ENCODE measurements around the gene ADISSP. TPM values are rescaled to one million over a fixed set of nuclear protein-coding genes. Genes with fewer than 3 reads are reported as not detected.

Gene ADISSP
- total and polyA plus RNA-seq, 9 of the 15 experiments (the other 6 are each of a cell fraction or from before 2014, with no cell fraction given) = 1.4 to 70.6 (median 23.4) TPM

GRCh38 chr20:3775457-3776108, 8.0 kb upstream of the ADISSP start (continued):
- no peak for TF ChIP-seq ILK (tag; IDR thresholded peaks at IDR 0.05; ENCODE audit: borderline replicate concordance, low read depth)
- no peak for TF ChIP-seq TEAD4 (IDR thresholded peaks at IDR 0.05; ENCODE audit: low read length)
- TF ChIP-seq TEAD4 (CRISPR knock-in tag; IDR thresholded peaks at IDR 0.05; ENCODE audit: borderline replicate concordance) = no peak
- TF ChIP-seq CAMTA2 (CRISPR knock-in tag; conservative IDR thresholded peaks at IDR 0.05) = no peak
- TF ChIP-seq ZNF124 (CRISPR knock-in tag; IDR thresholded peaks at IDR 0.05) = no peak
- TF ChIP-seq HDAC3 (IDR thresholded peaks at IDR 0.05; ENCODE audit: borderline replicate concordance, partially characterized antibody) = no peak
- TF ChIP-seq COPS2 (conservative IDR thresholded peaks at IDR 0.05) = no peak
- no peak for TF ChIP-seq HDAC6 (IDR thresholded peaks at IDR 0.05; ENCODE audit: low read depth, low read length)
- TF ChIP-seq SOX6 (IDR thresholded peaks at IDR 0.05) = no peak
- no peak for TF ChIP-seq PRMT5 (CRISPR knock-in tag; IDR thresholded peaks at IDR 0.05)
- no peak for TF ChIP-seq KLF16 (IDR thresholded peaks at IDR 0.05)

GRCh38 chr20:3771552-3772058, 4.1 kb upstream of the ADISSP start:
- Histone ChIP-seq H3K4me3 (no peak overlapping the region), H3K27ac (ENCODE audit: extremely low read depth, low read depth, low read length) (no peak overlapping the region), H3K79me2 (ENCODE audit: control insufficient read depth, insufficient read depth, low read length) (peaks cover 10% of the 10 kb centered on the region; the same call in 2 of the 3 replicates), H3K4me1 (replicated peaks in 1 of 2; ENCODE audit: control insufficient read depth in 2 of 2, insufficient read depth in 2 of 2, low read length in 2 of 2) (peaks cover 5 to 24% of the 10 kb centered on the region in 2 experiments; a peak in 3 of 5 replicates), H3K4me2 (ENCODE audit: insufficient read depth, low read length) (no peak overlapping the region), H3K27me3 (ENCODE audit: control insufficient read depth in 2 of 2, insufficient read depth in 2 of 2, low read length in 2 of 2) (no peaks in the 10 kb centered on the region), H3K9ac (ENCODE audit: insufficient read depth in 1 of 2, low read depth in 2 of 2, low read length in 2 of 2) (no peak overlapping the region), H3K9me1 (ENCODE audit: control insufficient read depth, insufficient read depth, low read length) (no peaks in the 10 kb centered on the region), H3K36me3 (ENCODE audit: control insufficient read depth, insufficient read depth, low read length) (no peaks in the 10 kb centered on the region), H4K20me1 (replicated peaks; ENCODE audit: control insufficient read depth, insufficient read depth, low read length) (no peaks in the 10 kb centered on the region), H3K9me3 (replicated peaks; ENCODE audit: control insufficient read depth, insufficient read depth, low read depth, low read length) (no peaks in the 10 kb centered on the region), H2AFZ (ENCODE audit: low read depth, low read length) (no peak overlapping the region)
- no TSS peak for BruUV-seq (replicated peaks)
- in situ Hi-C loops (cut with MboI) = no loop called here
- DNase-seq (ENCODE audit: extremely low read depth in 1 of 4, low spot score in 3 of 4) = no peak
- WGBS (ENCODE audit: insufficient coverage, low coverage, missing lambda C conversion rate) = 71% methylated on average over 7 of the region's 7 CpGs
- ATAC-seq = no peak
- intact Hi-C loops (cut with micrococcal nuclease) = no loop called here
- ChIA-PET POLR2A (no interaction called here), CTCF (ENCODE audit: low intra/inter-chr PET ratio) (no interaction called here)
- FAIRE-seq = no peak
- TF ChIP-seq XRCC3 (IDR thresholded peaks at IDR 0.05) = no peak
- no peak for TF ChIP-seq ZNF668 (CRISPR knock-in tag; IDR thresholded peaks at IDR 0.05)
- TF ChIP-seq TCF15 (CRISPR knock-in tag; IDR thresholded peaks at IDR 0.05) = no peak
- no peak for TF ChIP-seq MEF2D (tag; conservative IDR thresholded peaks at IDR 0.05; ENCODE audit: low read depth)
- no peak for TF ChIP-seq ZNF561 (CRISPR knock-in tag; conservative IDR thresholded peaks at IDR 0.05)
- TF ChIP-seq CEBPG (CRISPR knock-in tag; IDR thresholded peaks at IDR 0.05) = no peak
- no peak for TF ChIP-seq CEBPG (tag; conservative IDR thresholded peaks at IDR 0.05 in 1 of 2, IDR thresholded peaks at IDR 0.05 in 1 of 2)
- no peak for TF ChIP-seq CTCFL (IDR thresholded peaks at IDR 0.05; ENCODE audit: borderline replicate concordance, insufficient read depth, low read depth, low read length, poor library complexity, severe bottlenecking)
- no peak for TF ChIP-seq SPI1 (IDR thresholded peaks at IDR 0.05; ENCODE audit: borderline replicate concordance, low read depth, low read length)

All from K562 (cell line).